ENCODE data around the gene CYTL1. TPM values are rescaled to one million over a fixed set of nuclear protein-coding genes. Genes with fewer than 3 reads are reported as not detected.

Gene CYTL1
- total RNA-seq, 1 experiment from 2014 or later = 3.2 TPM

DNA sequence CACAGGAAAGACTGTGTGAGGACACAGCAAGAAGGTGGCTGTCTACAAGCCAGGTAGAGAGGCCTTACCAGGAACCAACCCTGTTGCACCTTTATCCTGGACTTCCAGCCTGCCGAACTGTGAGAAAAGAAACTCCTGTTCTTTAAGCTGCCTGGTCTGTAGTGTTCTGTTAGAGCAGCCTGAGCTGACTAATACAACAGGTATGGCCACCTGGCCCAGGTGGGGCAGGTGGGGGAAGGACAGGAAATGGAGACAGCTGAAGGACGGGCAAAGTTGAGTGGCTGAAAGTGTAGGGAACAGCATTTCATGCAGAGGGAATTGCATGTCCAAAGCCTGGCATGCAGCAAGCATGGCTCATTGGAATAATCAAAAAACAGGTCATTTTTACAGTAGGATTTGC, 35.1 kb downstream of the CYTL1 start:
- H3K4me3 Mint-ChIP-seq = no peak overlapping the region
- ChIA-PET POLR2A (no interaction called here), CTCF (no interaction called here)
- DNase-seq (ENCODE audit: low spot score) (no peak), ATAC-seq (peak; percentile 20; the same call in 1 of the 2 replicates)
- H3K27me3 Mint-ChIP-seq (ENCODE audit: low read depth) = peaks cover 6% of the 10 kb centered on the region
- H3K27ac Mint-ChIP-seq = no peak overlapping the region
- peaks cover 5% of the 10 kb centered on the region; the same call in 1 of the 2 replicates for H3K36me3 Mint-ChIP-seq
- no peaks in the 10 kb centered on the region; the same call in 1 of the 2 replicates for H3K4me1 Mint-ChIP-seq
- TF ChIP-seq, protein P1, sequence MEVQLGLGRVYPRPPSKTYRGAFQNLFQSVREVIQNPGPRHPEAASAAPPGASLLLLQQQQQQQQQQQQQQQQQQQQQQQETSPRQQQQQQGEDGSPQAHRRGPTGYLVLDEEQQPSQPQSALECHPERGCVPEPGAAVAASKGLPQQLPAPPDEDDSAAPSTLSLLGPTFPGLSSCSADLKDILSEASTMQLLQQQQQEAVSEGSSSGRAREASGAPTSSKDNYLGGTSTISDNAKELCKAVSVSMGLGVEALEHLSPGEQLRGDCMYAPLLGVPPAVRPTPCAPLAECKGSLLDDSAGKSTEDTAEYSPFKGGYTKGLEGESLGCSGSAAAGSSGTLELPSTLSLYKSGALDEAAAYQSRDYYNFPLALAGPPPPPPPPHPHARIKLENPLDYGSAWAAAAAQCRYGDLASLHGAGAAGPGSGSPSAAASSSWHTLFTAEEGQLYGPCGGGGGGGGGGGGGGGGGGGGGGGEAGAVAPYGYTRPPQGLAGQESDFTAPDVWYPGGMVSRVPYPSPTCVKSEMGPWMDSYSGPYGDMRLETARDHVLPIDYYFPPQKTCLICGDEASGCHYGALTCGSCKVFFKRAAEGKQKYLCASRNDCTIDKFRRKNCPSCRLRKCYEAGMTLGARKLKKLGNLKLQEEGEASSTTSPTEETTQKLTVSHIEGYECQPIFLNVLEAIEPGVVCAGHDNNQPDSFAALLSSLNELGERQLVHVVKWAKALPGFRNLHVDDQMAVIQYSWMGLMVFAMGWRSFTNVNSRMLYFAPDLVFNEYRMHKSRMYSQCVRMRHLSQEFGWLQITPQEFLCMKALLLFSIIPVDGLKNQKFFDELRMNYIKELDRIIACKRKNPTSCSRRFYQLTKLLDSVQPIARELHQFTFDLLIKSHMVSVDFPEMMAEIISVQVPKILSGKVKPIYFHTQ (CRISPR knock-in tag; IDR thresholded peaks at IDR 0.05) = no peak
- TF ChIP-seq, protein P2, sequence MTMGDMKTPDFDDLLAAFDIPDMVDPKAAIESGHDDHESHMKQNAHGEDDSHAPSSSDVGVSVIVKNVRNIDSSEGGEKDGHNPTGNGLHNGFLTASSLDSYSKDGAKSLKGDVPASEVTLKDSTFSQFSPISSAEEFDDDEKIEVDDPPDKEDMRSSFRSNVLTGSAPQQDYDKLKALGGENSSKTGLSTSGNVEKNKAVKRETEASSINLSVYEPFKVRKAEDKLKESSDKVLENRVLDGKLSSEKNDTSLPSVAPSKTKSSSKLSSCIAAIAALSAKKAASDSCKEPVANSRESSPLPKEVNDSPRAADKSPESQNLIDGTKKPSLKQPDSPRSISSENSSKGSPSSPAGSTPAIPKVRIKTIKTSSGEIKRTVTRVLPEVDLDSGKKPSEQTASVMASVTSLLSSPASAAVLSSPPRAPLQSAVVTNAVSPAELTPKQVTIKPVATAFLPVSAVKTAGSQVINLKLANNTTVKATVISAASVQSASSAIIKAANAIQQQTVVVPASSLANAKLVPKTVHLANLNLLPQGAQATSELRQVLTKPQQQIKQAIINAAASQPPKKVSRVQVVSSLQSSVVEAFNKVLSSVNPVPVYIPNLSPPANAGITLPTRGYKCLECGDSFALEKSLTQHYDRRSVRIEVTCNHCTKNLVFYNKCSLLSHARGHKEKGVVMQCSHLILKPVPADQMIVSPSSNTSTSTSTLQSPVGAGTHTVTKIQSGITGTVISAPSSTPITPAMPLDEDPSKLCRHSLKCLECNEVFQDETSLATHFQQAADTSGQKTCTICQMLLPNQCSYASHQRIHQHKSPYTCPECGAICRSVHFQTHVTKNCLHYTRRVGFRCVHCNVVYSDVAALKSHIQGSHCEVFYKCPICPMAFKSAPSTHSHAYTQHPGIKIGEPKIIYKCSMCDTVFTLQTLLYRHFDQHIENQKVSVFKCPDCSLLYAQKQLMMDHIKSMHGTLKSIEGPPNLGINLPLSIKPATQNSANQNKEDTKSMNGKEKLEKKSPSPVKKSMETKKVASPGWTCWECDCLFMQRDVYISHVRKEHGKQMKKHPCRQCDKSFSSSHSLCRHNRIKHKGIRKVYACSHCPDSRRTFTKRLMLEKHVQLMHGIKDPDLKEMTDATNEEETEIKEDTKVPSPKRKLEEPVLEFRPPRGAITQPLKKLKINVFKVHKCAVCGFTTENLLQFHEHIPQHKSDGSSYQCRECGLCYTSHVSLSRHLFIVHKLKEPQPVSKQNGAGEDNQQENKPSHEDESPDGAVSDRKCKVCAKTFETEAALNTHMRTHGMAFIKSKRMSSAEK (CRISPR knock-in tag; IDR thresholded peaks at IDR 0.05; ENCODE audit: borderline replicate concordance) = no peak
- TF ChIP-seq, protein P3, sequence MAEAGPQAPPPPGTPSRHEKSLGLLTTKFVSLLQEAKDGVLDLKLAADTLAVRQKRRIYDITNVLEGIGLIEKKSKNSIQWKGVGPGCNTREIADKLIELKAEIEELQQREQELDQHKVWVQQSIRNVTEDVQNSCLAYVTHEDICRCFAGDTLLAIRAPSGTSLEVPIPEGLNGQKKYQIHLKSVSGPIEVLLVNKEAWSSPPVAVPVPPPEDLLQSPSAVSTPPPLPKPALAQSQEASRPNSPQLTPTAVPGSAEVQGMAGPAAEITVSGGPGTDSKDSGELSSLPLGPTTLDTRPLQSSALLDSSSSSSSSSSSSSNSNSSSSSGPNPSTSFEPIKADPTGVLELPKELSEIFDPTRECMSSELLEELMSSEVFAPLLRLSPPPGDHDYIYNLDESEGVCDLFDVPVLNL (CRISPR knock-in tag; IDR thresholded peaks at IDR 0.05; ENCODE audit: borderline replicate concordance, low read depth) = no peak
- TF ChIP-seq, protein P4, sequence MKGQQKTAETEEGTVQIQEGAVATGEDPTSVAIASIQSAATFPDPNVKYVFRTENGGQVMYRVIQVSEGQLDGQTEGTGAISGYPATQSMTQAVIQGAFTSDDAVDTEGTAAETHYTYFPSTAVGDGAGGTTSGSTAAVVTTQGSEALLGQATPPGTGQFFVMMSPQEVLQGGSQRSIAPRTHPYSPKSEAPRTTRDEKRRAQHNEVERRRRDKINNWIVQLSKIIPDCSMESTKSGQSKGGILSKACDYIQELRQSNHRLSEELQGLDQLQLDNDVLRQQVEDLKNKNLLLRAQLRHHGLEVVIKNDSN (CRISPR knock-in tag; IDR thresholded peaks at IDR 0.05) = no peak
- no peak for TF ChIP-seq TCF7 (CRISPR knock-in tag; IDR thresholded peaks at IDR 0.05; ENCODE audit: low read depth)
- TF ChIP-seq CREB1 (CRISPR knock-in tag; IDR thresholded peaks at IDR 0.05) = no peak
- TF ChIP-seq, protein P5, sequence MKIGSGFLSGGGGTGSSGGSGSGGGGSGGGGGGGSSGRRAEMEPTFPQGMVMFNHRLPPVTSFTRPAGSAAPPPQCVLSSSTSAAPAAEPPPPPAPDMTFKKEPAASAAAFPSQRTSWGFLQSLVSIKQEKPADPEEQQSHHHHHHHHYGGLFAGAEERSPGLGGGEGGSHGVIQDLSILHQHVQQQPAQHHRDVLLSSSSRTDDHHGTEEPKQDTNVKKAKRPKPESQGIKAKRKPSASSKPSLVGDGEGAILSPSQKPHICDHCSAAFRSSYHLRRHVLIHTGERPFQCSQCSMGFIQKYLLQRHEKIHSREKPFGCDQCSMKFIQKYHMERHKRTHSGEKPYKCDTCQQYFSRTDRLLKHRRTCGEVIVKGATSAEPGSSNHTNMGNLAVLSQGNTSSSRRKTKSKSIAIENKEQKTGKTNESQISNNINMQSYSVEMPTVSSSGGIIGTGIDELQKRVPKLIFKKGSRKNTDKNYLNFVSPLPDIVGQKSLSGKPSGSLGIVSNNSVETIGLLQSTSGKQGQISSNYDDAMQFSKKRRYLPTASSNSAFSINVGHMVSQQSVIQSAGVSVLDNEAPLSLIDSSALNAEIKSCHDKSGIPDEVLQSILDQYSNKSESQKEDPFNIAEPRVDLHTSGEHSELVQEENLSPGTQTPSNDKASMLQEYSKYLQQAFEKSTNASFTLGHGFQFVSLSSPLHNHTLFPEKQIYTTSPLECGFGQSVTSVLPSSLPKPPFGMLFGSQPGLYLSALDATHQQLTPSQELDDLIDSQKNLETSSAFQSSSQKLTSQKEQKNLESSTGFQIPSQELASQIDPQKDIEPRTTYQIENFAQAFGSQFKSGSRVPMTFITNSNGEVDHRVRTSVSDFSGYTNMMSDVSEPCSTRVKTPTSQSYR (CRISPR knock-in tag; IDR thresholded peaks at IDR 0.05) = no peak
- no peak for TF ChIP-seq NR1H2 (CRISPR knock-in tag; IDR thresholded peaks at IDR 0.05)
- TF ChIP-seq NFYB (CRISPR knock-in tag; conservative IDR thresholded peaks at IDR 0.05; ENCODE audit: low read depth) = no peak
- TF ChIP-seq NR2C2 (CRISPR knock-in tag; IDR thresholded peaks at IDR 0.05) = no peak
- TF ChIP-seq SP1 (CRISPR knock-in tag; conservative IDR thresholded peaks at IDR 0.05) = no peak
- TF ChIP-seq ZNF232 (CRISPR knock-in tag; IDR thresholded peaks at IDR 0.05) = no peak
- TF ChIP-seq, protein P6, sequence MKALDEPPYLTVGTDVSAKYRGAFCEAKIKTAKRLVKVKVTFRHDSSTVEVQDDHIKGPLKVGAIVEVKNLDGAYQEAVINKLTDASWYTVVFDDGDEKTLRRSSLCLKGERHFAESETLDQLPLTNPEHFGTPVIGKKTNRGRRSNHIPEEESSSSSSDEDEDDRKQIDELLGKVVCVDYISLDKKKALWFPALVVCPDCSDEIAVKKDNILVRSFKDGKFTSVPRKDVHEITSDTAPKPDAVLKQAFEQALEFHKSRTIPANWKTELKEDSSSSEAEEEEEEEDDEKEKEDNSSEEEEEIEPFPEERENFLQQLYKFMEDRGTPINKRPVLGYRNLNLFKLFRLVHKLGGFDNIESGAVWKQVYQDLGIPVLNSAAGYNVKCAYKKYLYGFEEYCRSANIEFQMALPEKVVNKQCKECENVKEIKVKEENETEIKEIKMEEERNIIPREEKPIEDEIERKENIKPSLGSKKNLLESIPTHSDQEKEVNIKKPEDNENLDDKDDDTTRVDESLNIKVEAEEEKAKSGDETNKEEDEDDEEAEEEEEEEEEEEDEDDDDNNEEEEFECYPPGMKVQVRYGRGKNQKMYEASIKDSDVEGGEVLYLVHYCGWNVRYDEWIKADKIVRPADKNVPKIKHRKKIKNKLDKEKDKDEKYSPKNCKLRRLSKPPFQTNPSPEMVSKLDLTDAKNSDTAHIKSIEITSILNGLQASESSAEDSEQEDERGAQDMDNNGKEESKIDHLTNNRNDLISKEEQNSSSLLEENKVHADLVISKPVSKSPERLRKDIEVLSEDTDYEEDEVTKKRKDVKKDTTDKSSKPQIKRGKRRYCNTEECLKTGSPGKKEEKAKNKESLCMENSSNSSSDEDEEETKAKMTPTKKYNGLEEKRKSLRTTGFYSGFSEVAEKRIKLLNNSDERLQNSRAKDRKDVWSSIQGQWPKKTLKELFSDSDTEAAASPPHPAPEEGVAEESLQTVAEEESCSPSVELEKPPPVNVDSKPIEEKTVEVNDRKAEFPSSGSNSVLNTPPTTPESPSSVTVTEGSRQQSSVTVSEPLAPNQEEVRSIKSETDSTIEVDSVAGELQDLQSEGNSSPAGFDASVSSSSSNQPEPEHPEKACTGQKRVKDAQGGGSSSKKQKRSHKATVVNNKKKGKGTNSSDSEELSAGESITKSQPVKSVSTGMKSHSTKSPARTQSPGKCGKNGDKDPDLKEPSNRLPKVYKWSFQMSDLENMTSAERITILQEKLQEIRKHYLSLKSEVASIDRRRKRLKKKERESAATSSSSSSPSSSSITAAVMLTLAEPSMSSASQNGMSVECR (CRISPR knock-in tag; IDR thresholded peaks at IDR 0.05; ENCODE audit: borderline replicate concordance) = no peak
- H3K9me3 Mint-ChIP-seq = peaks cover 14% of the 10 kb centered on the region

Data from WTC11 (cell line).